Omental fat pad (tissue), 4 donors: Measurements from ENCODE around the gene ENTHD1. TPM values are rescaled to one million over a fixed set of nuclear protein-coding genes. Genes with fewer than 3 reads are reported as not detected.

Experiments used
- ATAC-seq: fragments of 150-250 bp; one replicate; pipeline ENCODE4 v1.9.1; 2016; ENCODE audit warnings: mild to moderate bottlenecking, moderate library complexity; ENCODE audit not compliant: low FRiP score
- DNase-seq: peaks from one replicate; pipeline ENCODE4 v3.0.0-alpha.2; 2019; ENCODE audit warnings: low spot score
- CTCF ChIP-seq, 3 donors: fragments of 450-650 bp; IDR thresholded peaks; one replicate each; pipeline ENCODE4 v1.5.1; 2016 to 2017; ENCODE audit warnings: antibody characterized with exemption in 3 of 3, mild to moderate bottlenecking in 3 of 3, moderate library complexity in 2 of 3
- total RNA-seq, 4 donors: library from RNA; depleted of rRNA; stranded (reverse); fragments of >200 nt; gene quantifications; one replicate each; pipeline ENCODE4 v1.1.0, GENCODE V29; 2016

ENTHD1 gene
- total RNA-seq, 4 donors from 2014 or later, result not detected

GRCh38 chr22:39832627-39833074 is 60.9 kb downstream of the ENTHD1 start:
- DNase-seq (no peak), ATAC-seq (no peak)
- TF ChIP-seq CTCF (IDR thresholded peaks at IDR 0.05), result no peak

DNA sequence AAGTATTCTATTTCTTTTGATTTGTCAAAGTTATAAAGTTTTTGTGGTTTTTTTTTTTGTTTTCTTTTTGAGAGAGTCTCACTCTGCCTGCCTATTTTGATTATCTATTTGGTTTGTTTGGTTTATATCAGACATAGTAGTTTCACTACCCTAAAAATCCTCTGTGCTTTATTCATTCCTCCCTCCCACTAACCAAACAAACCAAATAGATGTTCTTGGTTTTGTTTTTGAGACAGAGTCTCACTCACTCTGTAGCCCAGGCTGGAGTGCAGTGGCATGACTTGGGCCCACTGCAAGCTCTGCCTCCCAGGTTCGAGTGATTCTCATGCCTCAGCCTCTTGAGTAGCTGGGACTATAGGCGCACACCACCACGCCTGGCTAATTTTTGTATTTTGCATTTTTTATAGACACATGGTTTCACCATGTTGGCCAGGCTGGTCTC is 67.9 kb downstream of the ENTHD1 start:
- ATAC-seq (no peak), DNase-seq (no peak)
- no peak for TF ChIP-seq CTCF (IDR thresholded peaks at IDR 0.05)

- no peak for ATAC-seq
- no peak for TF ChIP-seq CTCF (IDR thresholded peaks at IDR 0.05)
- no peak for DNase-seq
Observed at GRCh38 chr22:39821008-39821407, 72.6 kb downstream of the ENTHD1 start.

DNA sequence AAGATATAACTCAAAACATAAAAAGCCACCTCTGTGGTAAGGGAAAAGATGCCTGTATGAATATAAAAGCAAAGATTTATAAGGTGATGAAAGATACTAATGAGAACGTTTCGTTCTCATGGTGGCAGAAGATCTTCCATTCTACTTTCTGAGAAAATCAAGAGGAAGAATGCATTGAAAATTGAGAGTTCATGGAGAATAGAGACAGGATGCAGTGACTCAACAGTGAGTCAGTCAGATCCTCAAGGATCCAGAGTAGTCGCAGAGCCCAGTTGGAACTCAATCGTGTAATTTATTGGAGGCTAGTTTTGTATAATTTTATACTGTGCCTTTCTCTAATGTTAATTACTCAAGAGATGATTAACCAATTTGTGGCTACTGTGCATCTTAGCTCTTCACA is 73.3 kb downstream of the ENTHD1 start:
- ATAC-seq (no peak), DNase-seq (no peak)
- TF ChIP-seq CTCF (IDR thresholded peaks at IDR 0.05), result no peak

- DNase-seq (no peak), ATAC-seq (no peak)
- no peak for TF ChIP-seq CTCF (IDR thresholded peaks at IDR 0.05)
Observed at GRCh38 chr22:39819429-39819828, 74.1 kb downstream of the ENTHD1 start.

- no peak for ATAC-seq
- TF ChIP-seq CTCF (IDR thresholded peaks at IDR 0.05), result no peak
- no peak for DNase-seq
Observed at GRCh38 chr22:39818094-39818493, 75.5 kb downstream of the ENTHD1 start.

DNA sequence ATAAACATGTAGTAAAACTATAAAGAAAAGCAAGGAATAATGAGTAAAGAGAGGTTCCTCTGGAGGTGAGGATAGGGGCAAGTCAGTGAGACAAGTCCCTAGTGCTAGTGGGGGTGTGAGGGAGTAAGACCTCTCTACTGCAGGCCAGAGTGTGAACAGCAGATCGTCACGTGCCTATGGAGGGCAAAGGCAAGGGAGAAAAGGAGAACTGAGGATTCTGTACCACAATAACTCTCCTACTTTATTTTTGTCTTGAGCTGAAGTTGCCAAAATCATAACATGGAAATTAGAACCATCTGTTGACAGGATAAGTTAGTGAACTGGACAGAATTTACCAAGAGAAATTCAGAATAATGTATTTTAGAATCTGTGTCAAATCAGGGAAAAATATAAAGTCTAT is 77.6 kb downstream of the ENTHD1 start:
- DNase-seq (no peak), ATAC-seq (no peak)
- no peak for TF ChIP-seq CTCF (IDR thresholded peaks at IDR 0.05)
